GM19324 (cell line): ENCODE measurements around the gene ADPRHL1.
"Not testable (repeated sequence)": the region's sequence is repeated elsewhere in the genome, so short reads cannot be mapped to it uniquely, and the experiment has no call there.

Experiments used
- ATAC-seq: cut with Tn5 transposase; IDR thresholded peaks from one replicate; pipeline ENCODE4 v1.9.1; 2021; ENCODE audit warnings: mild to moderate bottlenecking, moderate library complexity; ENCODE audit not compliant: unreplicated experiment, low FRiP score

ADPRHL1 gene

GRCh38 chr13:113458253-113459065, 5.2 kb upstream of the ADPRHL1 start:
- no peak for ATAC-seq

- ATAC-seq: no peak
Observed at GRCh38 chr13:113457510-113457909, 4.2 kb upstream of the ADPRHL1 start.

DNA sequence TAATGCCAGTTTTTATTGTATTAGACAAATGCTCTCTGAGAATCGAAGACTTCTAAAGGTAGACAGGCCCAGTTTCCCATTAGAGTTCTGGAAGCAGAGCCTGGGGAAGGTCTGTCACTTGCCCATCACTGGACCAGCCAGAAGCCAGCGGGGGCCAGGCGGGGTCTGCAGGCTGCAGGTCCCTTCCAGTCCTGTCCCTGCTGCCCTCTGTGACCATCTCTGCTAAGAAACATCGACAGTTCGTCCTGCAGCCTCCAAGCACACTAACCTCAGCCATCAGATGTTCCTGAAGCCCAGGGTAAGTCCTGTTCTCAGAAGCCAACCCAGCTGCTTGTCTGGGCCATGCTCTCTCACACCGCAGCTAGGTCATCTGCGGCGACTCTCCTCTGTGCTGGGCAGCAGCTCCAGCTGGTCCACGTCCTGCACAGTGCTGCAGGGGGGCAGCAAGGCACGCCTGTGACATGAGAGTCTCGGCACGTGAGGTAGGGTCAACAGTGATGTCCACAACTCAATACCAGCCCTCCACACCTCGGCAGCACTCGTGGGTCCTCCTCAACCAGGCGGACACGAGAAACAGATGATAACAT, 2.9 kb upstream of the ADPRHL1 start:
- ATAC-seq: no peak

DNA sequence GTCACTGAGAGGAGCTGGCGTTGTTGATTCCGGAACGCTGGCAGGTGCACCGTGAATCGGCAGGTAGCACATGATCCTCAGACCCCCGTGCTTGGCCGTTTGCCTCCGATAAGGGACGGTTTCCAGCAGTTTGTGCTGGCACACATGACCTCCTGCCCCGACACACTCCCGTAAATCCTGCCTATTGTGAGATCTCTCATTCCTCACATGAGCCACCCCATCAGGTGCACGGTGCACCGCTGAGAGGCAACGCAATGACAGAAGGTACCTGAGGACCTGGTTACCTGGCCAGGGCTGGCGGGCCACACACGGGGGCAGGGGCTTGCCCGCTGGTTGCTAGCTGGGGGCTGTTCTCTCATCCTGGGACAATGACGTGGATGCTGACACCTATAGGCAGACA, 2.1 kb upstream of the ADPRHL1 start:
- no peak for ATAC-seq

DNA sequence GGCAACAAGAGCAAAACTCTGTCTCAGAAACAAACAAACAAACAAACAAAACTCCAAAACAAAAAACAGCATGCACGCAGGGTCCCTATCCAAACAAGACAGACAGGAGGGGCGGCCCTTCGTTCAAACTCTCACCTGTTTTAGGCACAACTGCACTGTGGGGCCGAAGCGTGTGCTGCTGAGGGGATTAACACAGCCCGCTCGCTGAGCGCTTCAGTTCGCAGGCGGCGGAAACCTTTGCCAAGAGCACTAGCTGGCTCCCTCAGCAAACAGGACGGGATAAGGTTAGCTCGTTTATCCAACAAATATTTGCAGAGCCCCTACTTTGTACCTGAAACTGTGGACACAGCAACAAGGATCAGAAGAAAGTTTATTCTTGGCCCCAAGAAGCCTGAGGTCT, 1.6 kb upstream of the ADPRHL1 start:
- ATAC-seq: no peak

- no peak for ATAC-seq
Observed at GRCh38 chr13:113452466-113452865, 822 bp downstream of the ADPRHL1 start.

- no peak for ATAC-seq
Observed at GRCh38 chr13:113451951-113452421, 1.3 kb downstream of the ADPRHL1 start.

DNA sequence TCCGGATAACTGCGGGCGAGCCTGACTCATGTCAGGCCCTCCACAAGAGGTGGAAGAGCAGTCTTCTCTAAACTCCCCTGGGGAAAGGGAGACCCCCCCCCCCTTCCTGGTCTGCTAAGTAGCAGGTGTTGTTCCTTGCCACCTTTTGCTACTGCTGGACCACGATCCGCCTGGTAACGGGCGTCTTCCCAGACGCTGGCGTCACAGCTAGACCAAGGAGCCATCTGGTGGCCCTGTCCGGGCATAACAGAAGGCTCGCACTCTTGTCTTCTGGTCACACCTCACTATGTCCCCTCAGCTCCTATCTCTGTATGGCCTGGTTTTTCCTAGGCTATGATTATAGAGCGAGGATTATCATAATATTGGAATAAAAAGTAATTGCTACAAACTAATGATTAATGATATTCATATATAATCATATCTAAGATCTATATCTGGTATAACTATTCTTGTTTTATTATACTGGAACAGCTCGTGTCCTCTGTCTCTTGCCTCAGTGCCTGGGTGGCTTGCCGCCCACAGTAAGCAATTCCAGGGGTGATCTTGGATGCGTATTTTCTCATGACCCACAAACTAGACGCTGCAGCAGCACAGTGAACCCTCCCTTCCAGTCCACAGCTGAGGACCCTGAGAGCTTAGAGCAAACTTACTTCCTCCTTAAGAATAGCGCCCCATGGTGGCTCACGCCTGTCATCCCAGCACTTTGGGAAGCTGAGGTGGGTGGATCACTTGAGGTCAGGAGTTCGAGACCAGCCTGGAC, 2.2 kb downstream of the ADPRHL1 start:
- ATAC-seq: not testable (repeated sequence)

DNA sequence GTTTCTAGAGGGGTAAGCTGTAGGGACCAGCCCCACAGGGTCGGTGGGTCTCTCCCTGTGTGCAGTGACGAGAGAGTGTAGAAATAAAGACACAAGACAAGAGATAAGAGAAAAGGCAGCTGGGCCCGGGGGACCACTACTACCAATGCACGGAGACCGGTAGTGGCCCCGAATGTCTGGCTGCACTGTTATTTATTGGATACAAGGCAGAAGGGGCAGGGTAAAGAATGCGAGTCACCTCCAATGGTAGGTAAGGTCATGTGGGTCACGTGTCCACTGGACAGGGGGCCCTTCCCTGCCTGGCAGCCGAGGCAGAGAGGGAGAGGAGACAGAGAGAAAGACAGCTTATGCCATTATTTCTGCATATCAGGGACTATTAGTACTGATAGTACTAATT, 2.9 kb downstream of the ADPRHL1 start:
- not testable (repeated sequence) for ATAC-seq

DNA sequence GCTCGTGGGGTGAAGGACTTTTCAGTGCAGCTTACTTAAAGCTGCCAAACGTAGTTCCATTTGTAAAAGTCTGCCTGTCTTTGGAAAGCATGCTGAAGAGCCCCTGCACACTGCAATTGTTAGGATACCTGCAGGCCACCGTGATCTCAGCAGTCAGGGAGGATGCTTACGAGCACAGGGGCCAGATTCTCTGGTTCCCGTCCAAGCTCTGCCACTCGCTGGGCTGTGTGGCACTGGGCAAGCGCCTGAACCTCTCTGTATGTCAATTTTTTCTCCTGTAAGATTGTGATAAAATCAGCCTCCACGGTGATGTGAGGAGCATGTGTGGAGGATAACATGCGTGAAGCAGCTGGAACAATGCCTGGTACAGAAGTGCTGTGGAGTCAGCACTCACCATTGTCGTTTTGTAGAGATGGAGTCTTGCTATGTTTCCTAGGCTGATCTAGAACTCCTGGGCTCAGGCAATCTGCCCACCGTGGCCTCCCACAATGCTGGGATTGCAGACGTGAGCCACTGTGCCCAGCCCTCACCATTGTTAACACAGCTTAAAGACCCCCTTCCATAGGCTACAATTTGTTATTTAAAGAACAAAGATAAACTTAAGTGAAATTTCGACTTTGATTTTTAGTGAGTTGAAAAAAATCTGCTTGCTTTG, 3.5 kb downstream of the ADPRHL1 start:
- no peak for ATAC-seq

- ATAC-seq: no peak
Observed at GRCh38 chr13:113448885-113449692, 4.2 kb downstream of the ADPRHL1 start.

GRCh38 chr13:113448545-113448884, 4.8 kb downstream of the ADPRHL1 start:
- ATAC-seq: no peak

- no peak for ATAC-seq
Observed at GRCh38 chr13:113447596-113447995, 5.7 kb downstream of the ADPRHL1 start.

DNA sequence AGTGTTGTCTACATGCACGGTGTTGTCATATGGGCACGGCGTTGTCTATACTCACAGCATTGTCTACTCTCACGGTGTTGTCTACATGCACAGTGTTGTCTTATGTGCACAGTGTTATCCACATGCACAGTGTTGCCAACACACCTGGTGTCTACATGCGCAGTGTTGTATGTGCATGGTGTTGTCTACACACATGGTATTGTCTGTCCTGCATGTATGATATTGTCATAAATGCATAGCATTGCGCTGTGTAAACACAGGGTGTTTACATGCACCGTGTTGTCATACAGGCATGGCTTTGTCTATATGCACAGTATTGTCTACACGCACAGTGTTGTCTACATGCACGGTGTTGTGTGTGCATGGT, 6.8 kb downstream of the ADPRHL1 start:
- no peak for ATAC-seq

GRCh38 chr13:113445791-113446487, 7.3 kb downstream of the ADPRHL1 start:
- no peak for ATAC-seq

GRCh38 chr13:113443991-113444390, 9.3 kb downstream of the ADPRHL1 start:
- ATAC-seq: no peak

- no peak for ATAC-seq
Observed at GRCh38 chr13:113442985-113443362, 10.3 kb downstream of the ADPRHL1 start.

DNA sequence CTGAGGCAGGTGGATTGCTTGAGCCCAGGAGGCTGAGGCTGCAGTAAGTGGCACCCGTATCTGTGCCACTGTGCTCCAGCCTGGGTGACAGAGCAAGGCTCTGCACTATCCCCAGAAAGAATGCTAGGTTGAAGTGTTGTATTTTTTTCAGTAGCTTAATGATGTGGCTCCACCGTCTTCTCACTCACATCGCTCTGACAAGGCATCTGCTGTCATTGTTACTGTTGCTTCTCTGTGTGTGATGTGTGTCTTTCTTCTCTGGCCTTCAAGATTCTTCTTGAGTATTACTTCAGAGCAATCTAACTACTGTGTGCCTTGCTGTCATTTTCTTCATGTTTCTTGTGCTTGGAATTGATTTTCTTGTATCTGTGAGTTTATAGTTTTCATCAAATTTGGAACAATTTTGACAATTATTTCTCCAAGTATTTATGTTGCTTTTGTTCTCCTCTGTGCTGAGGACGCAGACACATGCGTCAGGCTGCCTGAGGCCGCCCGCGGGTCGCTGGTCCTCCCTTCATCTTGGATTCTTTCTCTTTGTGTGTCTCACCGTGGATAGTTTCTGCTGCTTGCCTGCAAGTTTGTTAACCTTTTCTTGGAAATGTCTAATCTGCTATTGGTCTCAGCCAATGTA, 10.8 kb downstream of the ADPRHL1 start:
- no peak for ATAC-seq

- ATAC-seq: no peak
Observed at GRCh38 chr13:113441661-113442060, 11.6 kb downstream of the ADPRHL1 start.
